ENCODE data around the gene RANBP9. TPM values are rescaled to one million over a fixed set of nuclear protein-coding genes. Genes with fewer than 3 reads are reported as not detected.

Gene RANBP9
- total and polyA plus RNA-seq, 9 of the 15 experiments (the other 6 are each of a cell fraction or from before 2014, with no cell fraction given): 27.5 to 130 (median 61.5) TPM

DNA sequence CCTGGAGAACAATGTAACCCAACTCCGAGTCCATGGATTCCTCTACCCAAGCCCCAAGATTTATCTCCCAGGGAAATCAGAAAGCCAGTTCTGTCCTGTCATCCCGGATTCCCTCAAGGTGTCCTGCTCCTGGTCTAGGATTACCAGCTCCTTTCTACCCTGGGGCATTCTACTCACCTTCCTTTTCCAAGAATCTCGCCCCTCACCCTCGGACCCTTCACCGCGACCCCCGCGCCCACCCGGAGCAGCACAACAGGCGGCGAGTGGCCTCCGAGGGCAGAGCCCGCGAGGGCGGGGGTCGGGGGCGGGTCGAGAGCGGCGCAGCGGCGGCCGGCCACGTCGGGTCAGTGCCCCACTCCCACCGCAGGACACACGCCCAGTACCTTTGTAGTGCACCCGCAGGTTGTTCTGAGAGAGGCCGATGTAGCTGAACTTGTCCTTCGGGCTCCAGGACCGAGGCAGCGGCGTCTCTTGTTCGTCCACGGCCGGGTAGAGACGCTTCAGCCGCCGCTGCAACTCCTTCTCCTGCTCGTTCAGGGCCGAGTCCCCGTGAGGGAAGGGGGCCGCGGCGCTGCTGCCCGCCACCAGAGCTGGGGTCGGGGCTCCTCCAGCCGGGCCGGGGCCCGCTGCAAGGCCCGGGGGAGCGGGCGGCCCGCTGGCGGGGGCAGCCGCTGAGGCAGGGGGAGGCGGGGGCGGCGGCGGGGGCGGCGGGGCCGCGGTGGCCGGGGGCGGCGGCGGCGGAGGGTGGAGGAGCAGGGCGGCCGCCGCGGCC lies 897 bp downstream of the RANBP9 start (continued):
- TF ChIP-seq, protein P1, sequence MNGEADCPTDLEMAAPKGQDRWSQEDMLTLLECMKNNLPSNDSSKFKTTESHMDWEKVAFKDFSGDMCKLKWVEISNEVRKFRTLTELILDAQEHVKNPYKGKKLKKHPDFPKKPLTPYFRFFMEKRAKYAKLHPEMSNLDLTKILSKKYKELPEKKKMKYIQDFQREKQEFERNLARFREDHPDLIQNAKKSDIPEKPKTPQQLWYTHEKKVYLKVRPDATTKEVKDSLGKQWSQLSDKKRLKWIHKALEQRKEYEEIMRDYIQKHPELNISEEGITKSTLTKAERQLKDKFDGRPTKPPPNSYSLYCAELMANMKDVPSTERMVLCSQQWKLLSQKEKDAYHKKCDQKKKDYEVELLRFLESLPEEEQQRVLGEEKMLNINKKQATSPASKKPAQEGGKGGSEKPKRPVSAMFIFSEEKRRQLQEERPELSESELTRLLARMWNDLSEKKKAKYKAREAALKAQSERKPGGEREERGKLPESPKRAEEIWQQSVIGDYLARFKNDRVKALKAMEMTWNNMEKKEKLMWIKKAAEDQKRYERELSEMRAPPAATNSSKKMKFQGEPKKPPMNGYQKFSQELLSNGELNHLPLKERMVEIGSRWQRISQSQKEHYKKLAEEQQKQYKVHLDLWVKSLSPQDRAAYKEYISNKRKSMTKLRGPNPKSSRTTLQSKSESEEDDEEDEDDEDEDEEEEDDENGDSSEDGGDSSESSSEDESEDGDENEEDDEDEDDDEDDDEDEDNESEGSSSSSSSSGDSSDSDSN (IDR thresholded peaks at IDR 0.05; ENCODE audit: borderline replicate concordance in 1 of 2, low read depth in 2 of 2, low read length in 2 of 2): peak; percentile 73 to 86
- TF ChIP-seq CREM (IDR thresholded peaks at IDR 0.05; ENCODE audit: low read depth): peak; percentile 44; the same call in 1 of the 2 replicates
- TF ChIP-seq PTTG1 (tag; IDR thresholded peaks at IDR 0.05; ENCODE audit: low read depth): no peak
- peak; percentile 38; the same call in 1 of the 2 replicates for TF ChIP-seq ZC3H4 (CRISPR knock-in tag; IDR thresholded peaks at IDR 0.05; ENCODE audit: borderline replicate concordance)
- TF ChIP-seq ETV5 (CRISPR knock-in tag; IDR thresholded peaks at IDR 0.05; ENCODE audit: low read depth): no peak
- TF ChIP-seq, protein P2, sequence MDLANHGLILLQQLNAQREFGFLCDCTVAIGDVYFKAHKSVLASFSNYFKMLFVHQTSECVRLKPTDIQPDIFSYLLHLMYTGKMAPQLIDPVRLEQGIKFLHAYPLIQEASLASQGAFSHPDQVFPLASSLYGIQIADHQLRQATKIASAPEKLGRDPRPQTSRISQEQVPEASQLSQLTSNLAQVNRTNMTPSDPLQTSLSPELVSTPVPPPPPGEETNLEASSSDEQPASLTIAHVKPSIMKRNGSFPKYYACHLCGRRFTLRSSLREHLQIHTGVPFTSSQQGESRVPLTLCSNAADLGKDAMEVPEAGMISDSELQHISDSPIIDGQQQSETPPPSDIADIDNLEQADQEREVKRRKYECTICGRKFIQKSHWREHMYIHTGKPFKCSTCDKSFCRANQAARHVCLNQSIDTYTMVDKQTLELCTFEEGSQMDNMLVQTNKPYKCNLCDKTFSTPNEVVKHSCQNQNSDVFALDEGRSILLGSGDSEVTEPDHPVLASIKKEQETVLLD (IDR thresholded peaks at IDR 0.05): no peak
- no peak for TF ChIP-seq ZNF551 (CRISPR knock-in tag; IDR thresholded peaks at IDR 0.05)
- no peak for TF ChIP-seq HDAC8 (tag; IDR thresholded peaks at IDR 0.05)
- TF ChIP-seq HOXB6 (CRISPR knock-in tag; IDR thresholded peaks at IDR 0.05; ENCODE audit: borderline replicate concordance): no peak
- TF ChIP-seq, protein P3, sequence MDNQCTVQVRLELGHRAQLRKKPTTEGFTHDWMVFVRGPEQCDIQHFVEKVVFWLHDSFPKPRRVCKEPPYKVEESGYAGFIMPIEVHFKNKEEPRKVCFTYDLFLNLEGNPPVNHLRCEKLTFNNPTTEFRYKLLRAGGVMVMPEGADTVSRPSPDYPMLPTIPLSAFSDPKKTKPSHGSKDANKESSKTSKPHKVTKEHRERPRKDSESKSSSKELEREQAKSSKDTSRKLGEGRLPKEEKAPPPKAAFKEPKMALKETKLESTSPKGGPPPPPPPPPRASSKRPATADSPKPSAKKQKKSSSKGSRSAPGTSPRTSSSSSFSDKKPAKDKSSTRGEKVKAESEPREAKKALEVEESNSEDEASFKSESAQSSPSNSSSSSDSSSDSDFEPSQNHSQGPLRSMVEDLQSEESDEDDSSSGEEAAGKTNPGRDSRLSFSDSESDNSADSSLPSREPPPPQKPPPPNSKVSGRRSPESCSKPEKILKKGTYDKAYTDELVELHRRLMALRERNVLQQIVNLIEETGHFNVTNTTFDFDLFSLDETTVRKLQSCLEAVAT (IDR thresholded peaks at IDR 0.05): peak in 1 of 2 experiments; percentile 23; a peak in 1 of 4 replicates
- TF ChIP-seq PCBP2 (IDR thresholded peaks at IDR 0.05; ENCODE audit: low read depth, low read length, poor library complexity, severe bottlenecking): no peak
- TF ChIP-seq CBX8 (IDR thresholded peaks at IDR 0.05; ENCODE audit: borderline replicate concordance, extremely low read depth, low read depth, low read length, poor library complexity, severe bottlenecking): no peak
- TF ChIP-seq JUNB (CRISPR knock-in tag; conservative IDR thresholded peaks at IDR 0.05): no peak
- no peak for TF ChIP-seq BHLHE40 (IDR thresholded peaks at IDR 0.05; ENCODE audit: low read length)
- TF ChIP-seq L3MBTL2 (IDR thresholded peaks at IDR 0.05): no peak
- TF ChIP-seq RBBP5 (IDR thresholded peaks at IDR 0.05; ENCODE audit: borderline replicate concordance, insufficient read depth, low read length, poor library complexity, severe bottlenecking): peak; percentile 85
- no peak for TF ChIP-seq XRCC3 (IDR thresholded peaks at IDR 0.05)
- TF ChIP-seq ZNF699 (CRISPR knock-in tag; IDR thresholded peaks at IDR 0.05; ENCODE audit: insufficient replicate concordance): no peak
- TF ChIP-seq SREBF1 (IDR thresholded peaks at IDR 0.05; ENCODE audit: borderline replicate concordance, low read depth, low read length): no peak

Measured in K562 (cell line).